GM23248 (cell line): ENCODE measurements around the gene ENPP5.

ENCODE experiments used
- EZH2 ChIP-seq: fragments of 200-600 bp; sonication (generic); IDR thresholded peaks from 2 replicates; pipeline ENCODE4 v1.6.1; 2018; ENCODE audit warnings: antibody characterized with exemption, mild to moderate bottlenecking; ENCODE audit not compliant: insufficient read depth, poor library complexity, severe bottlenecking
- EZH2phosphoT487 ChIP-seq: fragments of 200-600 bp; sonication (generic); IDR thresholded peaks from 2 replicates; pipeline ENCODE4 v1.6.1; 2018; ENCODE audit warnings: antibody characterized with exemption, moderate library complexity, mild to moderate bottlenecking, low read depth; ENCODE audit not compliant: insufficient read depth

- TF ChIP-seq EZH2 (no peak), EZH2phosphoT487 (no peak)
Measured at GRCh38 chr6:46207174-46207573, 36.4 kb upstream of the ENPP5 start.
